ENCODE data around the gene PGA4.
"Not testable (repeated sequence)": the region's sequence is repeated elsewhere in the genome, so short reads cannot be mapped to it uniquely, and the experiment has no call there.

PGA4 gene

GRCh38 chr11:61189933-61190332 is 32.2 kb upstream of the PGA4 start:
- Histone ChIP-seq H3K36me3 (ENCODE audit: insufficient read depth, low read length) (no peaks in the 10 kb centered on the region), H3K27me3 (ENCODE audit: control insufficient read depth, insufficient read depth, low read length) (peaks cover 27% of the 10 kb centered on the region), H3K9ac (ENCODE audit: low read depth, low read length) (no peak overlapping the region), H3K4me1 (ENCODE audit: control insufficient read depth, insufficient read depth, low read length) (no peaks in the 10 kb centered on the region), H3K4me3 (ENCODE audit: low read length) (no peak overlapping the region), H3K9me3 (replicated peaks; ENCODE audit: low read length) (no peaks in the 10 kb centered on the region), H3K4me2 (ENCODE audit: low read length) (no peak overlapping the region)

GRCh38 chr11:61193596-61193995 is 28.6 kb upstream of the PGA4 start:
- H3K9ac ChIP-seq (ENCODE audit: low read depth, low read length) = no peak overlapping the region
- no peaks in the 10 kb centered on the region for H3K4me1 ChIP-seq (ENCODE audit: control insufficient read depth, insufficient read depth, low read length)
- H3K4me3 ChIP-seq (ENCODE audit: low read length) = no peak overlapping the region
- H3K27me3 ChIP-seq (ENCODE audit: control insufficient read depth, insufficient read depth, low read length) = peaks cover 49% of the 10 kb centered on the region
- no peak overlapping the region for H3K4me2 ChIP-seq (ENCODE audit: low read length)
- H3K9me3 ChIP-seq (replicated peaks; ENCODE audit: low read length) = no peaks in the 10 kb centered on the region
- no peaks in the 10 kb centered on the region for H3K36me3 ChIP-seq (ENCODE audit: insufficient read depth, low read length)

GRCh38 chr11:61194169-61194671 is 27.9 kb upstream of the PGA4 start:
- no peak overlapping the region for H3K4me2 ChIP-seq (ENCODE audit: low read length)
- H3K27me3 ChIP-seq (ENCODE audit: control insufficient read depth, insufficient read depth, low read length) = peaks cover 55% of the 10 kb centered on the region
- no peaks in the 10 kb centered on the region for H3K4me1 ChIP-seq (ENCODE audit: control insufficient read depth, insufficient read depth, low read length)
- no peak overlapping the region for H3K4me3 ChIP-seq (ENCODE audit: low read length)
- H3K9me3 ChIP-seq (replicated peaks; ENCODE audit: low read length) = peaks cover 3% of the 10 kb centered on the region
- H3K36me3 ChIP-seq (ENCODE audit: insufficient read depth, low read length) = no peaks in the 10 kb centered on the region
- no peak overlapping the region for H3K9ac ChIP-seq (ENCODE audit: low read depth, low read length)

GRCh38 chr11:61194981-61195695 is 27.0 kb upstream of the PGA4 start:
- no peaks in the 10 kb centered on the region for H3K36me3 ChIP-seq (ENCODE audit: insufficient read depth, low read length)
- H3K9me3 ChIP-seq (replicated peaks; ENCODE audit: low read length) = peaks cover 3% of the 10 kb centered on the region
- no peak overlapping the region for H3K4me3 ChIP-seq (ENCODE audit: low read length)
- no peak overlapping the region for H3K4me2 ChIP-seq (ENCODE audit: low read length)
- H3K9ac ChIP-seq (ENCODE audit: low read depth, low read length) = no peak overlapping the region
- H3K4me1 ChIP-seq (ENCODE audit: control insufficient read depth, insufficient read depth, low read length) = no peaks in the 10 kb centered on the region
- H3K27me3 ChIP-seq (ENCODE audit: control insufficient read depth, insufficient read depth, low read length) = peaks cover 51% of the 10 kb centered on the region

DNA sequence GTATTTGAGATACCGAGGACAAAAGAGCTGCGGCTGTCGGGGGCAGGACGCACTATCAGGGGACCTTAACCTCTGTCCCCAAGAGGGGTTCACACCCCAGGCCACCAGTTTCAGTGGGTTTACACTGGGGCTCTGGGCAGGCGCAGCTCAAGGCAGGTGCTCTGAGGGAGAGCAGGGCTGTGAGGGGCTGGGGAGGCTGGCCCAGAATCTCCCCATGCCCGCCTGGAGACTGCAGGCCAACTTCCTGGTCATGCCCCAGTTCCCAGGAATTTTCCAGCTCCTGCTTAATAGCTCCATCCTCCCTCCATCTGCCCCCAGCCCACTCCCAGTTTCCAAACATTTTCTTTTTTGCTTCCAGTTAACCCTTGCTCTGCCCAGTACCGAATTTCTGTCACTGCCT is 26.4 kb upstream of the PGA4 start:
- no peak overlapping the region for H3K9ac ChIP-seq (ENCODE audit: low read depth, low read length)
- peaks cover 51% of the 10 kb centered on the region for H3K27me3 ChIP-seq (ENCODE audit: control insufficient read depth, insufficient read depth, low read length)
- H3K9me3 ChIP-seq (replicated peaks; ENCODE audit: low read length) = peaks cover 3% of the 10 kb centered on the region
- no peak overlapping the region for H3K4me3 ChIP-seq (ENCODE audit: low read length)
- H3K4me1 ChIP-seq (ENCODE audit: control insufficient read depth, insufficient read depth, low read length) = no peaks in the 10 kb centered on the region
- H3K36me3 ChIP-seq (ENCODE audit: insufficient read depth, low read length) = no peaks in the 10 kb centered on the region
- H3K4me2 ChIP-seq (ENCODE audit: low read length) = no peak overlapping the region

DNA sequence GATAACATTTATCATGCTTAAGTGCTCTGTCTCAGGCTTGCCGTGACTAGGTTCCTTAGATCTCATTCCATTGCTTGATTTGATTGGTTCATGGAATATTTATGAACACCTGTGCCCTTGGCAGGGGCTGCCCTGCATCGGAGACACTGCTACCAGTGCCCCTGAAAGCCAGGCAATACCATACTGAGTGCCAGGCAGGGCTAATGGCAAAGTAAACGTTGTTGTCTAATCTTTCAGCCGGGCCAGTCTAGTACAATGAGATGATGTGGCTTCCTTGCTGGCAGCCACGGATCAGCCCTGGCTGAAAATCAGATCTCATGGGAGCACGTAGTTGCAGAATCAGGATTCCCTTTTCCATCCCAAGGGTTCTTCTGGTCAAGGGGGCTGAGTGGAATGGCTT is 23.8 kb upstream of the PGA4 start:
- H3K9me3 ChIP-seq (replicated peaks; ENCODE audit: low read length) = peaks cover 3% of the 10 kb centered on the region
- no peak overlapping the region for H3K4me2 ChIP-seq (ENCODE audit: low read length)
- H3K9ac ChIP-seq (ENCODE audit: low read depth, low read length) = no peak overlapping the region
- peaks cover 45% of the 10 kb centered on the region for H3K27me3 ChIP-seq (ENCODE audit: control insufficient read depth, insufficient read depth, low read length)
- H3K36me3 ChIP-seq (ENCODE audit: insufficient read depth, low read length) = no peaks in the 10 kb centered on the region
- H3K4me1 ChIP-seq (ENCODE audit: control insufficient read depth, insufficient read depth, low read length) = no peaks in the 10 kb centered on the region
- no peak overlapping the region for H3K4me3 ChIP-seq (ENCODE audit: low read length)

- Histone ChIP-seq H3K27me3 (ENCODE audit: control insufficient read depth, insufficient read depth, low read length) (peaks cover 41% of the 10 kb centered on the region), H3K9ac (ENCODE audit: low read depth, low read length) (no peak overlapping the region), H3K4me3 (ENCODE audit: low read length) (no peak overlapping the region), H3K36me3 (ENCODE audit: insufficient read depth, low read length) (no peaks in the 10 kb centered on the region), H3K4me2 (ENCODE audit: low read length) (no peak overlapping the region), H3K4me1 (ENCODE audit: control insufficient read depth, insufficient read depth, low read length) (no peaks in the 10 kb centered on the region), H3K9me3 (replicated peaks; ENCODE audit: low read length) (peaks cover 3% of the 10 kb centered on the region)
Observed at GRCh38 chr11:61198948-61199523, 23.1 kb upstream of the PGA4 start.

DNA sequence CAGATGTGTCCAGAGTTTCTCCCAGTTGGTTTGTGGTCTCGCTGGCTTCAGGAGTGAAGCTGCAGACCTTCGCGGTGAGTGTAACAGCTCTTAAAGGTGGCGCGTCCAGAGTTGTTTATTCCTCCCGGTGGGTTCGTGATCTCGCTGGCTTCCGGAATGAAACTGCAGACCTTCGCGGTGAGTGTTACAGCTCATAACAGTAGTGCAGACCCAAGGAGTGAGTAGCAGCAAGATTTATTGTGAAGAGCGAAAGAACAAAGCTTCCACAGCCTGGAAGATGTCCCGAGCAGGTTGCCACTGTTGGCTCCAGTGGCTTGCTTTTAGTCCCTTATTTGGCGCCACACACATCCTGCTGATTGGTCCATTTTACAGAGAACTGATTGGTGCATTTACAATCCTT is 20.7 kb upstream of the PGA4 start:
- no peak overlapping the region for H3K4me2 ChIP-seq (ENCODE audit: low read length)
- H3K4me1 ChIP-seq (ENCODE audit: control insufficient read depth, insufficient read depth, low read length) = no peaks in the 10 kb centered on the region
- H3K36me3 ChIP-seq (ENCODE audit: insufficient read depth, low read length) = no peaks in the 10 kb centered on the region
- H3K27me3 ChIP-seq (ENCODE audit: control insufficient read depth, insufficient read depth, low read length) = peaks cover 27% of the 10 kb centered on the region
- no peak overlapping the region for H3K9ac ChIP-seq (ENCODE audit: low read depth, low read length)
- H3K9me3 ChIP-seq (replicated peaks; ENCODE audit: low read length) = peaks cover 3% of the 10 kb centered on the region
- H3K4me3 ChIP-seq (ENCODE audit: low read length) = no peak overlapping the region

GRCh38 chr11:61202950-61203746 is 19.0 kb upstream of the PGA4 start, which contains the start of gene PGA3:
Gene PGA3 (plus strand): TSS chr11:61203515. CDS start chr11:61203565, 50 bp downstream.
- H3K4me3 ChIP-seq (ENCODE audit: low read length); H3K9me3 ChIP-seq (replicated peaks; ENCODE audit: low read length); H3K36me3 ChIP-seq (ENCODE audit: insufficient read depth, low read length); H3K9ac ChIP-seq (ENCODE audit: low read depth, low read length); H3K4me1 ChIP-seq (ENCODE audit: control insufficient read depth, insufficient read depth, low read length); H3K4me2 ChIP-seq (ENCODE audit: low read length): not testable (repeated sequence)
- peaks cover 20% of the 10 kb centered on the region for H3K27me3 ChIP-seq (ENCODE audit: control insufficient read depth, insufficient read depth, low read length)

DNA sequence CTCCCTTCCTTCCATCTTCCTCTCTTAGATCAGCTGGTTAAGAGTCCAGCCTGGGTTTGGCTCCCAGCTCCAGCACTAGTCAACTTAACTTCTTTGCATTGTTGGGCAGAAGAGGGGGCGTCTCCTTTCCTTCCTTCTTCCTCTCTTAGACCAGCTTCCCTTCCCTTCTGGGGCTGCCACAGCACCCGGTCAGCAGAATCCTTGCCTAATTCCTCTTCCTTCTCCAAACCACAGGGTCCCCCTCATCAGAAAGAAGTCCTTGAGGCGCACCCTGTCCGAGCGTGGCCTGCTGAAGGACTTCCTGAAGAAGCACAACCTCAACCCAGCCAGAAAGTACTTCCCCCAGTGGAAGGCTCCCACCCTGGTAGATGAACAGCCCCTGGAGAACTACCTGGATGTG is 18.3 kb upstream of the PGA4 start:
- H3K4me1 ChIP-seq (ENCODE audit: control insufficient read depth, insufficient read depth, low read length); H3K36me3 ChIP-seq (ENCODE audit: insufficient read depth, low read length); H3K4me3 ChIP-seq (ENCODE audit: low read length): not testable (repeated sequence)

GRCh38 chr11:61204502-61205059 is 17.6 kb upstream of the PGA4 start:
- not testable (repeated sequence) for H3K9me3 ChIP-seq (replicated peaks; ENCODE audit: low read length); H3K9ac ChIP-seq (ENCODE audit: low read depth, low read length); H3K4me2 ChIP-seq (ENCODE audit: low read length); H3K4me3 ChIP-seq (ENCODE audit: low read length); H3K4me1 ChIP-seq (ENCODE audit: control insufficient read depth, insufficient read depth, low read length); H3K36me3 ChIP-seq (ENCODE audit: insufficient read depth, low read length)
- H3K27me3 ChIP-seq (ENCODE audit: control insufficient read depth, insufficient read depth, low read length) = peaks cover 10% of the 10 kb centered on the region

More for the DNA sequence above, 18.3 kb upstream of the PGA4 start:
- H3K9ac ChIP-seq (ENCODE audit: low read depth, low read length); H3K9me3 ChIP-seq (replicated peaks; ENCODE audit: low read length); H3K4me2 ChIP-seq (ENCODE audit: low read length): not testable (repeated sequence)
- peaks cover 13% of the 10 kb centered on the region for H3K27me3 ChIP-seq (ENCODE audit: control insufficient read depth, insufficient read depth, low read length)

Data from skeletal muscle satellite cell (primary cell).